Left renal pelvis (tissue), 4 donors: ENCODE results near the gene HELZ2. TPM values are rescaled to one million over a fixed set of nuclear protein-coding genes. Genes with fewer than 3 reads are reported as not detected.
"Not testable (repeated sequence)": the region's sequence is repeated elsewhere in the genome, so short reads cannot be mapped to it uniquely, and the experiment has no call there.

ENCODE experiments used
- DNase-seq, 4 donors: peaks; one replicate each; pipeline ENCODE4 v3.0.0-alpha.2; 2013; ENCODE audit warnings: low read depth in 4 of 4, low spot score in 3 of 4
- polyA plus RNA-seq, 4 donors: library from polyadenylated mRNA; unstranded; fragments of 120-200 nt; gene quantifications; one replicate each; pipeline ENCODE4 v1.2.1, GENCODE V29; 2013; ENCODE audit not compliant: insufficient read length in 4 of 4

Gene HELZ2
- polyA plus RNA-seq, 4 donors = 8.1 to 15.4 (median 10.2) TPM

- DNase-seq = peak in 1 of 4 donors; percentile 18
Measured at GRCh38 chr20:63580796-63581461, 6.9 kb upstream of the HELZ2 start.

GRCh38 chr20:63579017-63579694 is 5.1 kb upstream of the HELZ2 start:
- no peak for DNase-seq

GRCh38 chr20:63578224-63579016 is 4.4 kb upstream of the HELZ2 start:
- DNase-seq = no peak

- no peak for DNase-seq
Measured at GRCh38 chr20:63577317-63577894, 3.4 kb upstream of the HELZ2 start.

GRCh38 chr20:63576311-63576710 is 2.3 kb upstream of the HELZ2 start:
- DNase-seq = no peak

DNA sequence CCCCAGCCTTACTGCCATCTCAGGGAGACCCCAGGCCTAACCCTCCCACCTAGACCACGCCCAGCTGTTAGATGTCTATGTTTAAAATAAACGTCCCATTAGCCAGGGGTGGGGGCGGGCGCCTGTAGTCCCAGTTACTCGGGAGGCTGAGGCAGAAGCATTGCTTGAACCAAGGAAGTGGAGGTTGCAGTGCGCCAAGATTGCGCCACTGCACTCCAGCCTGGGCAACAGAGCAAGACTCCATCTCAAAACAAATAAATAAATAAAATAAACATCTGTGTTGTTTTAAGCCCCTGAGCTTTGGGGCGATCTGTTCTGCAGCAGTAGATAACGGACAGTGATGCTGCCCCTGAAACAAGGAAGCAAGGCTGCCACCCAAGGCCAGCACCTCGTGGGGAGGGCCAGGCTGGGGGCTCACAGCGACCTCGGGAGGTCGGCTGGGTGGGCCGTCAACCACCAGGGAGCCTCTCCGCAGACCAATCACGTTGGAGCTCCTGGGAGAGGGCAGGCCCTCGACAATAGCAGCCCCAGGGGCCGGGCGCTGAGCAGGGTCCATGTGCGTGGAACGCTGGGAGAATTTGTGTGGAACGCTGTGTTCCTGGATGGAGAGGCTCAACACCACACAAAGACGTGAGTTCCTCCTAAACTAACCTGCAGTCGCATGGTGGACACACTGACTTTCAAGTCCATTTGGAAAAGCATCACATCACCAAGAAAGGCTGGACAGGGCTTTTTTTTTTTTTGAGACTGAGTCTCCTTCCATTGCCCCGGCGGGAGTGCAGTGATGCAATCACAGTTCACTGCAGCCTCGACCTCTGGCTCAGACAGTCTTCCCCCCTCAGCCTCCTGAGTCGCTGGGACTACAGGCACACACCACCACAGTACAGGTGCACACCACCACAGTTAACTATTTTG is 1.0 kb upstream of the HELZ2 start:
- DNase-seq = no peak

GRCh38 chr20:63573647-63574131 is 350 bp downstream of the HELZ2 start:
- no peak for DNase-seq

DNA sequence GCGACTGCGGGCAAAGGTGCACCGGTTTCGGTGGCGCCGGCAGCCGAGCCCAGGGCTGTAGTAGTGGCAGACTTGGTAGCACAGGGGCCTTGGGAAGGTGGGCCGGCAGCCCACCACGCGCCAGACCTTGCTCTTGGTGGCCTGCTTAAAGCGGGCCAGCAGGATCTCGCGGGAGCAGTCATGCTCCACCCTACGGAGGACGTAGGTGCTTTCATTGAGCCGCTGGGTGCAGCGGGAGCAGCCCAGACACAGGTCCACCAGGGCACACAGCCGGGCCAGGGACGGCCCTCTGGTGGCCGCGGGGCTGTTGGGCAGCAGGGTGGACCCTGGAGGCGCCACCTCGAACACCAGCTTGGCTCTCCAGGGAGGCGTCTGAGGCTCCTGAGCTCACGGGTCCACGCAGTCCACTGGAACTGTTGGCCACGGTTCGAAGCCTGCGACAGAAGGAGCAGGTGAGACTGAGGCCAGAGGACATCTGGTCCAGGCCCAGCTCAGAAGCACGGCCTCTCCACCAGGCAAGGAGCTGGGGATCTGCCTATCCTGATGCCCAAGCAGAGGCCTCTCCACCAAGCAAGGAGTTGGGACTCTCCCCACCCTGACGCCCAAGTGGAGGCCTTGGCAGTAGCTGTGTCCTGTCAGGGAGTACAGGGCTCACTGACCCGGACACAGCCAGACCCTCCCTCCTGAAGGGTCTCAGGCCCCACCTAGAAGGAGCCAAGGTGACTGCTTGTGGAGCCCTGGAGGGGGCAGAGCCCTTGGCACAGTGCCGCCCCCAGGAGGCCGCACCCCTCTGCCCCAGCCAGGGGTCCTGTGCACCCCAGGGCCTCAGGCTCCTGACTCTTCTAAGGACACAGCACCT is 1.0 kb downstream of the HELZ2 start:
- no peak for DNase-seq

DNA sequence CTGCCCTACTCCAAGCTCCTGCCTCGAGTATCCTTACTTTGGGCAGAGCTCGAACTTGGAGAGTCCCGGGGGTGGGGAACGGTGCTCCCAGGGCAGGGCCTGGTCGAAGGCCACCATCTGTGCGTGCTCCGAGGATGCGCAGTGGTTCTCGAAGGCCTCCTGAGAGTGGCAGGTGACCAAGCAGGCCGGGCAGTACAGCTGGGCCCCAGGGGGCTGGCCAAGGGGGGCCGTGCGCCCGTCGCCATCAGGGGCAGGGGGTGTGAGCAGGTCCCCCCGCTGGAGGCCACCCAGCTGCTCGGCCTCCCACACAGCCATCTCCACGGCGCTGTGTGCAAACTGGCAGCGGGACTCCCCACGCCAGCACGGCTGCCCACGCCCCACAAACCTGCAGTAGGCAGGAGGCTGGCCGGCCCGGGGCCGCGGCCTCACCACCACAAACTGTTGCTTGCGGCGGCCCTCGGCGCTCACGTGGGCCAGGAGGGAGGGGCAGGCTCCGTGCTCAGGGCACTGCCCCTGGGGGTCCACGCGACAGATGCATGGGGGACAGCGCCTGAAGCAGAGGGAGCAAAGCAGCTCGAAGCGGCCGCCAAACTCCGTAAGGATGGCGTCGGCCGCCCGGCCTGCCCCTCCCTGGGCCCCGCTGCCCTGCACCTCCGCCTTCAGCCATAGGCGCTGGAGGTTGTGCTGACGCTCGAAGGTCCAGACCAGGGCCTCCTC is 1.8 kb downstream of the HELZ2 start:
- DNase-seq = no peak

GRCh38 chr20:63571087-63571478 is 3.0 kb downstream of the HELZ2 start:
- DNase-seq = not testable (repeated sequence)

GRCh38 chr20:63570281-63571086 is 3.6 kb downstream of the HELZ2 start:
- DNase-seq = no peak

- no peak for DNase-seq
Measured at GRCh38 chr20:63568986-63569949, 4.8 kb downstream of the HELZ2 start.

GRCh38 chr20:63568170-63568981 is 5.7 kb downstream of the HELZ2 start:
- no peak for DNase-seq

DNA sequence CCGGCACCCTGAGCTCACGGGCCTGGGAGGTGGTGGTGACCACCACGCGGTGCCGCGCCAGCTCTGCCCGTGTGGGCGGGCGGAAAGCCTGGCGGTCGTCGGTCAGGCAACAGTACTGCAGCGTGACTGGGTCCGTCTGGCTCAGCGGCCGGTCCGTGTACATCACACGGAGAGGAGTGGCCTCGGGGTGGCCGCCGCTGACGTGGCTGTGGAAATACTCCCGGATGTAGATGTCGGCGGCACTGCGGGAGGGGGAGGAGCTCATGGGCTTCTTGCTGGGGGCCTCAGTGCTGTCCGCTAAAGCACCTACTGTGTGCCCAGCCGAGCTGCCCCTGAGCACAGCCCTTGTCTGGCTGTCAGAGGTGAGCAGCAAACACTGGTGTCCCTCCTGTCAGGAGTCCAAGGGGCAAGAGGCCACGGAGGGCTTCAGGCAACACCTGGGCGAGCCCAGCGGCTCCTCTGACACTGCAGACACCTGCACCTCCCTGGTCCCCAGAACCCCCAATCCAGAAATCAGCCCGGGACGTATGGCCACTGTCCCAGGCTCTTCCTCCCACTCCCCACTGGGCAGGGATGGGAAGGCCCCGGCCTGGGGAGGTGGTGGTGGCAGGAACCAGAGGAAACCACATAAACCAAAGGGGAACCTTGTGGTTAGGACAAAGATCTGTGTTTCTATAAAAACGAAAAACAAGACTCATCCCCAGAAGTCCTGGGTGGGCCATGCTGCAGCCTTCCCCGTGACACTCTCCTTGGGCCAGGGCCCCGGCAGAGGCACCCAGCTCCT is 6.5 kb downstream of the HELZ2 start:
- no peak for DNase-seq

- DNase-seq = no peak
Measured at GRCh38 chr20:63567136-63567385, 7.0 kb downstream of the HELZ2 start.
